ENCODE measurements around the gene MSH4.
"Not testable (repeated sequence)": the region's sequence is repeated elsewhere in the genome, so short reads cannot be mapped to it uniquely, and the experiment has no call there.

The MSH4 gene

GRCh38 chr1:75797606-75798216 lies 1.0 kb downstream of the MSH4 start:
- no peak for DNase-seq

GRCh38 chr1:75801480-75801879 lies 4.8 kb downstream of the MSH4 start:
- not testable (repeated sequence) for DNase-seq

GRCh38 chr1:75808921-75809320 lies 12.2 kb downstream of the MSH4 start:
- no peak for DNase-seq

GRCh38 chr1:75810113-75810512 lies 13.4 kb downstream of the MSH4 start:
- DNase-seq, result not testable (repeated sequence)

GRCh38 chr1:75811211-75811981 lies 14.7 kb downstream of the MSH4 start:
- DNase-seq, result no peak

GRCh38 chr1:75812065-75812464 lies 15.4 kb downstream of the MSH4 start:
- no peak for DNase-seq

- not testable (repeated sequence) for DNase-seq
Measured at GRCh38 chr1:75823596-75823995, 26.9 kb downstream of the MSH4 start.

GRCh38 chr1:75836528-75837100 lies 39.9 kb downstream of the MSH4 start:
- DNase-seq, result no peak

- DNase-seq, result no peak
Measured at GRCh38 chr1:75838079-75838478, 41.4 kb downstream of the MSH4 start.

GRCh38 chr1:75841421-75841820 lies 44.7 kb downstream of the MSH4 start:
- DNase-seq, result no peak

GRCh38 chr1:75845576-75845975 lies 48.9 kb downstream of the MSH4 start:
- no peak for DNase-seq

GRCh38 chr1:75855010-75855409 lies 58.3 kb downstream of the MSH4 start:
- no peak for DNase-seq

GRCh38 chr1:75855734-75856133 lies 59.1 kb downstream of the MSH4 start:
- DNase-seq, result no peak

GRCh38 chr1:75861831-75862230 lies 65.1 kb downstream of the MSH4 start:
- no peak for DNase-seq

- no peak for DNase-seq
Measured at GRCh38 chr1:75870951-75871350, 74.3 kb downstream of the MSH4 start.

- DNase-seq, result no peak
Measured at GRCh38 chr1:75879985-75880384, 83.3 kb downstream of the MSH4 start.

- DNase-seq, result no peak
Measured at GRCh38 chr1:75884437-75884836, 87.8 kb downstream of the MSH4 start.

GRCh38 chr1:75901371-75901770 lies 104.7 kb downstream of the MSH4 start:
- no peak for DNase-seq

GRCh38 chr1:75908717-75909152 lies 112.1 kb downstream of the MSH4 start:
- DNase-seq, result no peak

- DNase-seq, result no peak
Measured at GRCh38 chr1:75916834-75917233, 120.2 kb downstream of the MSH4 start.

- no peak for DNase-seq
Measured at GRCh38 chr1:75922698-75923097, 126.0 kb downstream of the MSH4 start.

- no peak for DNase-seq
Measured at GRCh38 chr1:75932304-75932703, 135.6 kb downstream of the MSH4 start, which contains the start of gene ASB17. Gene ASB17 (minus strand): TSS chr1:75932404. CDS start chr1:75932291, 113 bp downstream.

- DNase-seq, result no peak
Measured at GRCh38 chr1:75937034-75937433, 140.4 kb downstream of the MSH4 start.

- DNase-seq, result not testable (repeated sequence)
Measured at GRCh38 chr1:75943037-75943436, 146.4 kb downstream of the MSH4 start.

All from right forelimb (tissue), 1 donor.